ENCODE results near the gene SH3PXD2B.
"Not testable (repeated sequence)": the region's sequence is repeated elsewhere in the genome, so short reads cannot be mapped to it uniquely, and the experiment has no call there.

Gene SH3PXD2B

GRCh38 chr5:172302047-172302710 is 152.1 kb downstream of the SH3PXD2B start:
- DNase-seq (ENCODE audit: low read depth) = no peak

DNA sequence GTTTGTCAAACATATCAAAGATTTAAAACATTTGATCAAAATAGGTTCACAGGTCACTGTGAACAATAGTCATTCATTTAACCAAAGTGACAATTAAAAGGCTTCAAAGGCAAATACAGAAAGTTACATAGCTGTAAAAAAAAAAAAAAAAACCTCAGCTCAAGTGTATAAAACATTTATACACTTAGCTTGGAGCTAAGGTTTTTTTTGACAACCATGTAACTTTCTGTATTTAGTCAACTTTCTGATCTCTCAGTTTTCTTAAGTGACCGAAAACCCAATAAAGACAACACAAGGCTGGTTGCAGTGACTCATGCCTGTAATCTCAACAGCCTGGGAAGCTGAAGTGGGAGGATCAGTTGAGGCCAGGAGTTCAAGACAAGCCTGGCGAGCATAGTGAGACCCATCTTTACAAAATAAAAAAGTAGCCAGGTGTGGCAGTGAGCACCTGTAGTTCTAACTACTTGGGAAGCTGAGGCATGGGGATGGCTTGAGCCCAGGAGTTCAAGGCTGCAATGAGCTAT is 154.3 kb downstream of the SH3PXD2B start:
- DNase-seq (ENCODE audit: low read depth) = no peak

- no peak for DNase-seq (ENCODE audit: low read depth)
Observed at GRCh38 chr5:172294831-172295230, 159.5 kb downstream of the SH3PXD2B start.

DNA sequence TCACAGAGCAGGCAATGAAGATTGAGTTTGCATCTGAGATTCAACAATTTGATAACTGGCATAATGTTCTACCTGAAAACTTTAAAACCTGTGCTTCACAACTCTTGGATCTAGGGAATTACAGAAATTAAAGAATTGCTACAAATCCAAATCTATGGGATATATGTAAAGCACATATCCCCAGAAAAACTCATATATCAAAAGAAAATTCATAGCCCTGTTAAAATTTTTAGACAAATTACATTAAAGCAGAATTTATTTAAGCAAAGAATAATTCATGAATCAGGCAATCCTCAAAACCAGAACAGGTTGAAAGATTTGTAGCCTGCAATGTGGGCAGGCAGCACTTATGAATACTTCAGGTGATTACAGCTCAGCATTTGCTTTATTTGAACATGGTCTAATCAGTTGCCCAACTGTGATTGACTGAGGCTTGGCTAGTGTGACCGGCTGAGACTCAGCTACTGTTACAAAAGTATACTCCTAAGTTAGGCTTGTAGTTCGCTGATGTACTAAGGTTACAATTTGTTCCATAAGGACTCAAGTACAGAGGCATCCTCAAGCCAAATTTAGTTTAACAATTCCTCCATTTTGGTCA is 160.5 kb downstream of the SH3PXD2B start:
- DNase-seq (ENCODE audit: low read depth) = no peak

- DNase-seq (ENCODE audit: low read depth) = peak; percentile 59
Observed at GRCh38 chr5:172293054-172293744, 161.1 kb downstream of the SH3PXD2B start.

DNA sequence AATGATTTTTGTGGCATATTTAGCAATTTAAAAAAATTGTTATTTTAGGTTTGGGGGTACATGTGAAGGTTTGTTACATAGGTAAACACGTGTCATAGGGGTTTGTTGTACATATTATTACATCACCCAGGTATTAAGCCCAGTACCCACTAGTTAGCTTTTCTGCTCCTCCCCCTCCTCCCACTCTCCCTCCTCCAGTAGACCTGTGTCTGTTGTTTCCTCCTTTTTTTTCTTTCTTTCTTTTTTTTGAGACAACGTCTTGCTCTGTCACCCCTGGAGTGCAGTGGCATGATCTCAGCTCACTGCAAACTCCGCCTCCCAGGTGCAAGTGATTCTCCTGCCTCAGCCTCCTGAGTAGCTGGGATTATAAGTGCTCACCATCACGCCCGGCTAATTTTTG is 162.5 kb downstream of the SH3PXD2B start:
- DNase-seq (ENCODE audit: low read depth) = not testable (repeated sequence)

GRCh38 chr5:172288465-172288864 is 165.9 kb downstream of the SH3PXD2B start:
- no peak for DNase-seq (ENCODE audit: low read depth)

DNA sequence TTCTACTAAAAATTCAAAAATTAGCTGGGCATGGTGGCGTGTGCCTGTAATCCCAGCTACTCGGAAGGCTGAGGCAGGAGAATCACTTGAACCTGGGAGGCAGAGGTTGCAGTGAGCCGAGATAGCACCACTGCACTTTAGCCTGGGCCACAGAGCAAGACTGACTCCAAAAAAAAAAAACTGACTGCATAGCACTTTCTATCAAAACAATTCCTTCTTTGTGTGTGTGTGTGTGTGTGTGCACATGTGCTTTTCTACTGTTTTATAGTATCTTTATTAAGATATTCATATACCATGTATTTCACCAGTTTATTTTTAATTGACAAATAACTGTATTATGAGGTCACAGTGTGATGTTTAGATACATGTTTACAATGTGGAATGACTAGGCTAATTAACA is 167.2 kb downstream of the SH3PXD2B start:
- not testable (repeated sequence) for DNase-seq (ENCODE audit: low read depth)

- DNase-seq (ENCODE audit: low read depth) = no peak
Observed at GRCh38 chr5:172285226-172286143, 168.8 kb downstream of the SH3PXD2B start.

DNA sequence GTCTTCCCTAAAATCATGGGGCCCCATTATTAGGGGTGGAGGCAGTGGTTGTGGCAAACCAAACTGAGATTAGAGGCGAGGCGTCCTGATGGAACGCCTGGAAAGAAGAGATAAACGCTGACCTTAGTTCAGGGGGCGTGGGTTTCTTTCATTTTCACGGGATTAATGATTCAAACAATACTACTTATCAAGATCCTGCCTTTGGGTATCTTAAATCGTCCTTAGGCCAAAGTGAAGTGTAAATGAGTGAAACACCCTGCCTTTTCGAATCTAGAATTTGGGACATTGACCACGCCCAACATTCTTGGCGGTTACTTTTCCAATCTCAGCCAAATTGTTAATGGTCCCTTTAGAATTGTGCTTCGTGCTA is 169.7 kb downstream of the SH3PXD2B start:
- DNase-seq (ENCODE audit: low read depth) = no peak

- DNase-seq (ENCODE audit: low read depth) = peak; percentile 75
Observed at GRCh38 chr5:172283862-172284610, 170.3 kb downstream of the SH3PXD2B start.

- peak; percentile 43 for DNase-seq (ENCODE audit: low read depth)
Observed at GRCh38 chr5:172283020-172283861, 171.1 kb downstream of the SH3PXD2B start, which contains the start of gene UBTD2. Gene UBTD2 (minus strand): TSS chr5:172283764. CDS start chr5:172283665, 99 bp downstream.

- no peak for DNase-seq (ENCODE audit: low read depth)
Observed at GRCh38 chr5:172282272-172283019, 171.9 kb downstream of the SH3PXD2B start.

DNA sequence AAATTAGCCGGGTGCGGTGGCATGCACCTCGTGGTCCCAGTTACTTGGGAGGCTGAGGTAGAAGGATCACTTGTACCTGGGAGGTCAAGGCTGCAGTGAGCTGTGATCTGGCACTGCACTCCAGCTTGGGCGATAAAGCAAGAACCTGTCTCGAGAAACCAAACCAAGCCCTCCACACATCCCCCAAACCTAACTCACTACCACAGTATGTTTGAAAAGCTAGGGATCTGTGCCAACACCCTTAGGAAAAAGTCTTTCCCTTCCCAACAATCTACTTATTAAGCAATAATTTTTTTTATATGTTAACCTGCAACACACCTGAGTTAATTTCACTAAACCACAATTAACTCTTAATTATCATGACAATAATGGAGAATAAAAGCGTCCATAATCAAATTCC is 173.0 kb downstream of the SH3PXD2B start:
- DNase-seq (ENCODE audit: low read depth) = no peak

DNA sequence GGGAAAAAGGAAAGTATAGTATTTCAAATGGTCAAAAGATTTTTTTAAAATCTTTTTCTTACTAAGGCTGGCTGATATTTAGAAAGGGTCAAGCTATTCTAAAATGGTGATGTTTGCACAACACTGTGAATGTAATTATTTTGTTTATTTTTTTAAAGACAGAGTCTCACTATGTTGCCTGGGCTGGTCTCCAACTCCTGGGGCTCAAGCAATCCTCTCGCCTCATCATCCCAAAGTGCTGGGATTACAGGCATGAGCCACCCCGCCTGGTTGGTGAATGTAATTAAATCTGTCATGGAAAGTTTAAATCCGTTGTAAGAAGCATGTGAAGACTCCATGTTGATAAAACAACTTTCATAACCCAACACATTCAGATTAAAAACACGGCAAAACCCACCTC is 173.4 kb downstream of the SH3PXD2B start:
- DNase-seq (ENCODE audit: low read depth) = peak; percentile 81

- no peak for DNase-seq (ENCODE audit: low read depth)
Observed at GRCh38 chr5:172280317-172280716, 174.0 kb downstream of the SH3PXD2B start.

- DNase-seq (ENCODE audit: low read depth) = no peak
Observed at GRCh38 chr5:172278356-172278755, 176.0 kb downstream of the SH3PXD2B start.

- peak; percentile 51 for DNase-seq (ENCODE audit: low read depth)
Observed at GRCh38 chr5:172276214-172276613, 178.1 kb downstream of the SH3PXD2B start.
